Measurements from ENCODE around the gene GMDS. TPM values are rescaled to one million over a fixed set of nuclear protein-coding genes. Genes with fewer than 3 reads are reported as not detected.

Gene GMDS
- total RNA-seq, 4 donors from 2014 or later = 9.5 to 32.8 (median 22.4) TPM

DNA sequence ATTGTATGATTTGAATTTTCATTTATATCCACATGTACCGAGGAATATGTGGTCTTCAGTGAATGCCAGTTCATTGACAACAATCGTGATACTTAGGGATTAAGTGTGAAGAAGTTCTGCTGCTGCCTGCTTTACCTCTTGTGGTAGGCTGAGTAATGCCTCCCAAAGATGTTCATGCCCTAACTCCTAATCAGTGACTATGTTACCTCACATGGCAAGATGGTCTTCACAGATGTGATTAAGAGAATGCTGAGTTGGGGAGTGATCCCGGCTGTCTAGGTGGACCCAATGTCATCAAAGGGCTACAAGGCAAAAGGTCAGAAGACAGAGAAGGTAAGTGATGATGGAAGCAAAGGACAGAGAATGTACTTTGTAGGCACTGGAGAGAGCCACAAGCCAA lies 454.7 kb downstream of the GMDS start:
- DNase-seq = no peak
- 97 to 100% methylated on average over 3 of the region's 3 CpGs for WGBS, 2 donors
- intact Hi-C loops (cut with DNase I) = no loop called here
- H3K27ac ChIP-seq = no peak overlapping the region
- H3K4me1 ChIP-seq = no peaks in the 10 kb centered on the region
- no peaks in the 10 kb centered on the region for H3K27me3 ChIP-seq
- TF ChIP-seq, protein P1, sequence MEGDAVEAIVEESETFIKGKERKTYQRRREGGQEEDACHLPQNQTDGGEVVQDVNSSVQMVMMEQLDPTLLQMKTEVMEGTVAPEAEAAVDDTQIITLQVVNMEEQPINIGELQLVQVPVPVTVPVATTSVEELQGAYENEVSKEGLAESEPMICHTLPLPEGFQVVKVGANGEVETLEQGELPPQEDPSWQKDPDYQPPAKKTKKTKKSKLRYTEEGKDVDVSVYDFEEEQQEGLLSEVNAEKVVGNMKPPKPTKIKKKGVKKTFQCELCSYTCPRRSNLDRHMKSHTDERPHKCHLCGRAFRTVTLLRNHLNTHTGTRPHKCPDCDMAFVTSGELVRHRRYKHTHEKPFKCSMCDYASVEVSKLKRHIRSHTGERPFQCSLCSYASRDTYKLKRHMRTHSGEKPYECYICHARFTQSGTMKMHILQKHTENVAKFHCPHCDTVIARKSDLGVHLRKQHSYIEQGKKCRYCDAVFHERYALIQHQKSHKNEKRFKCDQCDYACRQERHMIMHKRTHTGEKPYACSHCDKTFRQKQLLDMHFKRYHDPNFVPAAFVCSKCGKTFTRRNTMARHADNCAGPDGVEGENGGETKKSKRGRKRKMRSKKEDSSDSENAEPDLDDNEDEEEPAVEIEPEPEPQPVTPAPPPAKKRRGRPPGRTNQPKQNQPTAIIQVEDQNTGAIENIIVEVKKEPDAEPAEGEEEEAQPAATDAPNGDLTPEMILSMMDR (IDR thresholded peaks at IDR 0.05) = no peak
- no peak for TF ChIP-seq POLR2A (IDR thresholded peaks at IDR 0.05)
- no peak overlapping the region for H3K4me3 ChIP-seq (replicated peaks in 1 of 3)
- H3K9me3 ChIP-seq = no peaks in the 10 kb centered on the region
- no peaks in the 10 kb centered on the region for H3K36me3 ChIP-seq

DNA sequence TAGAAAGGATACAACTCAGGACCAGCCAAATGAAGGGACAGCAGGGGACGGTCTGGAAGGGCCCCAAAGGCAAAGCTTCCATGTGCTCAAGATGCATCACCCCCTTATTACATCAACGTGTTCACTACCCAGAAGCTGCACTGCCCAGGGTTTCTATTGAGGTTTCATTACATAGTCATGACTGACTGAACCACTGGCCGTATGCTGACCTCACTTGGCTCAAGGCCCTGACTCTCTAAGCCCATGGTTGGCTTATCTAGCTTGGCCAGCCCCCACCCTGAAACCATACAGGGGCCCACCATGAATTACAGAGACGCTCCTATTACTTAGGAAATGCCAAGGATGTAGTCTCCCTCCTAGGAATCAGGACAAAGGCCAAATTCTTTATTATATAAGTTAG lies 456.3 kb downstream of the GMDS start:
- 79 to 89% methylated on average over 4 of the region's 4 CpGs for WGBS, 2 donors
- H3K4me3 ChIP-seq (replicated peaks in 1 of 3) = no peak overlapping the region
- DNase-seq = no peak
- TF ChIP-seq, protein P1 (IDR thresholded peaks at IDR 0.05) = no peak
- TF ChIP-seq POLR2A (IDR thresholded peaks at IDR 0.05) = no peak
- H3K27ac ChIP-seq = no peak overlapping the region
- H3K9me3 ChIP-seq = no peaks in the 10 kb centered on the region
- intact Hi-C loops (cut with DNase I) = no loop called here
- H3K27me3 ChIP-seq = no peaks in the 10 kb centered on the region
- no peaks in the 10 kb centered on the region for H3K36me3 ChIP-seq
- H3K4me1 ChIP-seq = no peaks in the 10 kb centered on the region

DNA sequence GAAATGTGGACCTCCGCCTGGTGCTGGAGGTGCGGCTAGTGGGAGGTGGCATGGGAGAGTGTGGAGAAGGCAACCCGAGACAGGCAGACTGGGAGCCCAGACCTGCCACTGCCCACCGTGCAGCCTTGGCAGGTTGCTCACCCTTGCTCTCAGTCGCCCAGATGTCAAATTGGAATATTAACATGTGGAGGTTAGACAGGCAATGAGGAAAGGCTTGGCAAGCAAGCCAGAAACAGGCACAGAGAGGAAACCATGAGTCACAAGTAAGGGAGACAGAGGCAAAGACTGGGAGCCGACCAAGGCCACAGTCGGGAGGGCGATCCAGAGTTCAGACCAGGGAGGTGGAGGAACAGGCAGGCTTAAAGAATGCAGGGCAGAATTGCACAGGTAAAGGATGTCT lies 457.5 kb downstream of the GMDS start:
- WGBS, 2 donors = 71 to 84% methylated on average over 8 of the region's 8 CpGs
- H3K4me1 ChIP-seq = no peaks in the 10 kb centered on the region
- TF ChIP-seq, protein P1 (IDR thresholded peaks at IDR 0.05) = no peak
- TF ChIP-seq POLR2A (IDR thresholded peaks at IDR 0.05) = no peak
- H3K4me3 ChIP-seq (replicated peaks in 1 of 3) = no peak overlapping the region
- no peaks in the 10 kb centered on the region for H3K9me3 ChIP-seq
- no peak overlapping the region for H3K27ac ChIP-seq
- H3K27me3 ChIP-seq = no peaks in the 10 kb centered on the region
- intact Hi-C loops (cut with DNase I) = no loop called here
- DNase-seq = no peak
- no peaks in the 10 kb centered on the region for H3K36me3 ChIP-seq

DNA sequence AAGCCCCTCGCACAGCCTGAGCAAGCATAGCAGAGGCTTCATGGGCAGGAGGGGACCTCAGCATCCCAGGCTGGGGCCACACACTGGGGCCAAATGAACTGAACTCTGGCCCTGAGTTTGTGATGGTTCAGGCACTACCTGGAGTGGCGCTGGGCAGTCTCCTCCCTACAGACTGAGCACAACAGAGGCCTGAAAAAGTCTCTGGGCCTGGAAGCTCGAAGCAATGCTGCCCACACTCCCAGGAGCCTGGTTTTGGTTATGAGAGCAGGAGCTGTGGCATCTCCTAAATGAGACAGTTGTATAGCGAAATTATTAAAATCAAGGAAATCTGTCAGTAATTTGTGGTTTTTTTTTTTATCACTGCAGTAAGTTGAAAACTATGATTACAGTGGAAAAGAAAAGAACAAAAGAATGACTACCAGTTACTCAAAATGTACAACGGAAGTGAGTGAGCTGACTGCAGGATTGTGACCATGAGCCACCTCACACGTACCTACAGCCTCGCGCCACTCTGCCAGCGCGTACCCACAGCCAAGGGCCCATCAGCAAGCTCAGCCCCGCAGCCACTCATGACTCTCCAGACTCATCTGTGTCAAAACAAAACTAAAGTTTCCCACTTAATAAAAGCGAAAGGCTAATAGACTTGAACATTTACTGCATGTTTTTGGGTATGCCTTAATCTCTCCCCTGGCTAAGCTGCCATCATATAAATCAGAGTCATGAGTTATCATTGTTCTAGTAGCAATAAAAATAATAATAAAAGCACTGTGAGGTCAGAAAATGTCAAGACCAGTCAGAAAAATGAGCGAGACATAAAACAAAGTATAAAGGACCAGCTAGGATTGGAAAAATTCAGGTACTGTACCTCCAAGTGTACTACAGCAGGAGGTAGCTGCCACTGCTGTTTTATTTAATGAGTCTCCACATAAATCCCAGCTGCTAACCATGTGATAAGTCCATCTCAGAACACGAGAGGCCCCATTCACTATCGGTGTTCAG lies 458.7 kb downstream of the GMDS start:
- intact Hi-C loops (cut with DNase I) = no loop called here
- no peak overlapping the region for H3K4me3 ChIP-seq (replicated peaks in 1 of 3)
- no peaks in the 10 kb centered on the region for H3K36me3 ChIP-seq
- WGBS, 2 donors = 90 to 92% methylated on average over 15 of the region's 15 CpGs
- H3K9me3 ChIP-seq = no peaks in the 10 kb centered on the region
- no peaks in the 10 kb centered on the region for H3K4me1 ChIP-seq
- TF ChIP-seq, protein P1 (IDR thresholded peaks at IDR 0.05) = no peak
- no peak for TF ChIP-seq POLR2A (IDR thresholded peaks at IDR 0.05)
- no peaks in the 10 kb centered on the region for H3K27me3 ChIP-seq
- DNase-seq = no peak
- no peak overlapping the region for H3K27ac ChIP-seq

DNA sequence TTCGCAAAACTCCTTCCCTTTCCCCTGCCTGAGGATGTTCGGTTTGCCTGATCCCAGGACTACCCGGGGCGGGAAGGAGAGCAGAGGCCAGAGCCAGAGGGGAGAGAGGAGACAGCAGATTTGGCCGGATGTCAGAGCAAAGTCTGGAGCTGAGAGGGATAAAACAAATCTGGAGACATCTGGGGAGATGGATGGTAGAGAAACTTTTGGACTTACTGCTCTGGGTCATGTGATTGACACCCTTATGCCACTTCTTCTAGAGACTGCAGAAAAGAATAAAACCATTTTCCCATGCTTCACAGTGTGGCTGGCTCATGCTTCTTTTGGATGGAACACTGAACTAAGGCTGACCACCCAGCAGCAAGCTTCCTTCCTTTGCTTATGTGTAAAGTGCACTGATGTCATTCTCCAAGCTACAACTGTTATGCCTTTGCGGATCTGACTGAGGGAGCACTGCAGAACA lies 461.0 kb downstream of the GMDS start:
- no peak overlapping the region for H3K4me3 ChIP-seq (replicated peaks in 1 of 3)
- intact Hi-C loops (cut with DNase I) = no loop called here

More for the DNA sequence above, 461.0 kb downstream of the GMDS start:
- no peaks in the 10 kb centered on the region for H3K9me3 ChIP-seq
- H3K4me1 ChIP-seq = no peaks in the 10 kb centered on the region
- H3K36me3 ChIP-seq = no peaks in the 10 kb centered on the region
- no peaks in the 10 kb centered on the region for H3K27me3 ChIP-seq
- 71 to 80% methylated on average over 6 of the region's 6 CpGs for WGBS, 2 donors
- TF ChIP-seq, protein P1 (IDR thresholded peaks at IDR 0.05) = no peak
- TF ChIP-seq POLR2A (IDR thresholded peaks at IDR 0.05) = no peak
- no peak for DNase-seq
- H3K27ac ChIP-seq = no peak overlapping the region
